ENCODE data around the gene DUSP15.

DNA sequence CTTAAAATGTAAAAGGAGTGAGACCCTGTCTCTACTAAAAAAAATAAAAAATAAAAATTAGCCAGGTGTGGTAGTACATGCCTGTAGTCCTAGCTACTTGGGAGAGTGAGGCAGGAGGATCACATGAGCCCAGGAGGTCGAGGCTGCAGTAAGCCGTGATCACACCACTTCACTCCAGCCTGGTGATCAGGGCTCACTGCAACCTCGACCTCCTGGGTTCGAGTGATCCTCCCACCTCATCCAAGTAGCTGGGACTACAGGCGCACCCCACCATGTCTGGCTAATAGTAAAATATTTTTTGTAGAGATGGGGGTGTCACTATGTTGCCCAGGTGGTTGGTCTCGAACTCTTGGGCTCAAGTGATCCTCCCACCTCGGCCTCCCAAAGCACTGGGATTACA lies 16.8 kb downstream of the DUSP15 start:
- TF ChIP-seq GATA3 (IDR thresholded peaks at IDR 0.05; ENCODE audit: low read depth, low read length) (no peak), GATA2 (IDR thresholded peaks at IDR 0.05; ENCODE audit: low read depth, low read length) (no peak)
